Measurements from ENCODE around the gene HNRNPR.

The HNRNPR gene

GRCh38 chr1:23368562-23369334 is 24.7 kb upstream of the HNRNPR start:
- H3K9me3 ChIP-seq (ENCODE audit: control insufficient read depth, insufficient read depth, low read depth, low read length), result no peaks in the 10 kb centered on the region
- peaks cover 17% of the 10 kb centered on the region for H3K4me1 ChIP-seq (ENCODE audit: control insufficient read depth, insufficient read depth, low read length)
- peaks cover 0 to 36% of the 10 kb centered on the region in 2 experiments; a peak in 1 of 3 replicates for H3K36me3 ChIP-seq (ENCODE audit: control insufficient read depth in 2 of 2, insufficient read depth in 1 of 2, low read length in 2 of 2)
- H3K4me3 ChIP-seq (ENCODE audit: low read depth, low read length), result peak overlapping the region; percentile 95
- ChIA-PET POLR2A (interaction anchor here (0.6 to 5.4 kb wide), 17 partner anchors 8 to 283 kb away, joined by 3 to 121 read pairs (median 5); partner anchors contain the start of genes ASAP3, E2F2 and HNRNPR), CTCF (interaction anchor here (0.5 to 3.4 kb wide), 5 partner anchors 24 to 254 kb away, joined by 3 to 16 read pairs (median 5); partner anchors contain the start of gene HNRNPR)
- H3K27ac ChIP-seq (ENCODE audit: extremely low read depth, low read depth, low read length), result peak overlapping the region; percentile 93
- TF ChIP-seq BCL11B (tag by site-specific recombination; IDR thresholded peaks at IDR 0.05; ENCODE audit: low read depth), result no peak
- no peak for TF ChIP-seq YY1 (tag by site-specific recombination; IDR thresholded peaks at IDR 0.05)
- peak; percentile 42 for TF ChIP-seq ZNF398 (tag by site-specific recombination; IDR thresholded peaks at IDR 0.05)
- TF ChIP-seq YY2 (tag by site-specific recombination; IDR thresholded peaks at IDR 0.05), result 0 out of 2 replicates have a peak, but pooled peaks have one; percentile 29
- no peak for TF ChIP-seq ZBTB21 (tag by site-specific recombination; IDR thresholded peaks at IDR 0.05)
- no peak for TF ChIP-seq ZNF658 (tag by site-specific recombination; IDR thresholded peaks at IDR 0.05)
- TF ChIP-seq, protein P1, sequence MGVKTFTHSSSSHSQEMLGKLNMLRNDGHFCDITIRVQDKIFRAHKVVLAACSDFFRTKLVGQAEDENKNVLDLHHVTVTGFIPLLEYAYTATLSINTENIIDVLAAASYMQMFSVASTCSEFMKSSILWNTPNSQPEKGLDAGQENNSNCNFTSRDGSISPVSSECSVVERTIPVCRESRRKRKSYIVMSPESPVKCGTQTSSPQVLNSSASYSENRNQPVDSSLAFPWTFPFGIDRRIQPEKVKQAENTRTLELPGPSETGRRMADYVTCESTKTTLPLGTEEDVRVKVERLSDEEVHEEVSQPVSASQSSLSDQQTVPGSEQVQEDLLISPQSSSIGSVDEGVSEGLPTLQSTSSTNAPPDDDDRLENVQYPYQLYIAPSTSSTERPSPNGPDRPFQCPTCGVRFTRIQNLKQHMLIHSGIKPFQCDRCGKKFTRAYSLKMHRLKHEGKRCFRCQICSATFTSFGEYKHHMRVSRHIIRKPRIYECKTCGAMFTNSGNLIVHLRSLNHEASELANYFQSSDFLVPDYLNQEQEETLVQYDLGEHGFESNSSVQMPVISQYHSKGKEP (tag by site-specific recombination; IDR thresholded peaks at IDR 0.05), result no peak
- TF ChIP-seq, protein P2, sequence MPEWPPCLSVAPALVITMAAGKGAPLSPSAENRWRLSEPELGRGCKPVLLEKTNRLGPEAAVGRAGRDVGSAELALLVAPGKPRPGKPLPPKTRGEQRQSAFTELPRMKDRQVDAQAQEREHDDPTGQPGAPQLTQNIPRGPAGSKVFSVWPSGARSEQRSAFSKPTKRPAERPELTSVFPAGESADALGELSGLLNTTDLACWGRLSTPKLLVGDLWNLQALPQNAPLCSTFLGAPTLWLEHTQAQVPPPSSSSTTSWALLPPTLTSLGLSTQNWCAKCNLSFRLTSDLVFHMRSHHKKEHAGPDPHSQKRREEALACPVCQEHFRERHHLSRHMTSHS (tag by site-specific recombination; IDR thresholded peaks at IDR 0.05), result no peak
- no peak for TF ChIP-seq AEBP2 (tag by site-specific recombination; IDR thresholded peaks at IDR 0.05; ENCODE audit: borderline replicate concordance)
- no peak for TF ChIP-seq ZNF416 (tag by site-specific recombination; IDR thresholded peaks at IDR 0.05)
- no peak for TF ChIP-seq ZNF112 (tag by site-specific recombination; IDR thresholded peaks at IDR 0.05)
- TF ChIP-seq ZNF776 (tag by site-specific recombination; IDR thresholded peaks at IDR 0.05; ENCODE audit: borderline replicate concordance), result no peak
- TF ChIP-seq GLI4 (tag by site-specific recombination; IDR thresholded peaks at IDR 0.05), result no peak
- peak; percentile 79 for TF ChIP-seq ZBTB20 (tag by site-specific recombination; IDR thresholded peaks at IDR 0.05)
- TF ChIP-seq SCRT1 (tag by site-specific recombination; IDR thresholded peaks at IDR 0.05; ENCODE audit: borderline replicate concordance), result no peak
- peak; percentile 96 for TF ChIP-seq PATZ1 (tag by site-specific recombination; IDR thresholded peaks at IDR 0.05)
- peak; percentile 92 for TF ChIP-seq ZBTB26 (tag by site-specific recombination; optimal IDR thresholded peaks at IDR 0.05)
- TF ChIP-seq, protein P3, sequence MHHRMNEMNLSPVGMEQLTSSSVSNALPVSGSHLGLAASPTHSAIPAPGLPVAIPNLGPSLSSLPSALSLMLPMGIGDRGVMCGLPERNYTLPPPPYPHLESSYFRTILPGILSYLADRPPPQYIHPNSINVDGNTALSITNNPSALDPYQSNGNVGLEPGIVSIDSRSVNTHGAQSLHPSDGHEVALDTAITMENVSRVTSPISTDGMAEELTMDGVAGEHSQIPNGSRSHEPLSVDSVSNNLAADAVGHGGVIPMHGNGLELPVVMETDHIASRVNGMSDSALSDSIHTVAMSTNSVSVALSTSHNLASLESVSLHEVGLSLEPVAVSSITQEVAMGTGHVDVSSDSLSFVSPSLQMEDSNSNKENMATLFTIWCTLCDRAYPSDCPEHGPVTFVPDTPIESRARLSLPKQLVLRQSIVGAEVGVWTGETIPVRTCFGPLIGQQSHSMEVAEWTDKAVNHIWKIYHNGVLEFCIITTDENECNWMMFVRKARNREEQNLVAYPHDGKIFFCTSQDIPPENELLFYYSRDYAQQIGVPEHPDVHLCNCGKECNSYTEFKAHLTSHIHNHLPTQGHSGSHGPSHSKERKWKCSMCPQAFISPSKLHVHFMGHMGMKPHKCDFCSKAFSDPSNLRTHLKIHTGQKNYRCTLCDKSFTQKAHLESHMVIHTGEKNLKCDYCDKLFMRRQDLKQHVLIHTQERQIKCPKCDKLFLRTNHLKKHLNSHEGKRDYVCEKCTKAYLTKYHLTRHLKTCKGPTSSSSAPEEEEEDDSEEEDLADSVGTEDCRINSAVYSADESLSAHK (tag by site-specific recombination; IDR thresholded peaks at IDR 0.05), result peak; percentile 49
- peak; percentile 93 for TF ChIP-seq GLIS1 (tag by site-specific recombination; IDR thresholded peaks at IDR 0.05)
- TF ChIP-seq SP7 (tag by site-specific recombination; IDR thresholded peaks at IDR 0.05), result peak; percentile 81
- TF ChIP-seq ZNF426 (tag by site-specific recombination; IDR thresholded peaks at IDR 0.05), result no peak
- peak; percentile 44 for TF ChIP-seq ZNF324 (tag by site-specific recombination; IDR thresholded peaks at IDR 0.05)
- TF ChIP-seq PBX3 (CRISPR knock-in tag; IDR thresholded peaks at IDR 0.05), result no peak
